Neuronal stem cell (in vitro differentiated cells): Measurements from ENCODE around the gene PIP5K1C.
"Not testable (repeated sequence)": the region's sequence is repeated elsewhere in the genome, so short reads cannot be mapped to it uniquely, and the experiment has no call there.

ENCODE experiments used
- DNase-seq: peaks from one replicate; pipeline ENCODE4 v3.0.0-alpha.2; 2013; ENCODE audit warnings: low spot score
- H2AFZ ChIP-seq: one replicate; pipeline ENCODE4 v1.6.1; 2013; ENCODE audit warnings: mild to moderate bottlenecking, low read length, inconsistent platforms
- H2AK5ac ChIP-seq: 2 replicates; pipeline ENCODE4 v1.6.1; 2013; ENCODE audit warnings: low read depth, mild to moderate bottlenecking, inconsistent platforms, low read length, moderate library complexity, mixed read lengths
- H2BK120ac ChIP-seq: 2 replicates; pipeline ENCODE4 v1.6.1; 2013; ENCODE audit warnings: low read depth, mild to moderate bottlenecking, inconsistent platforms, low read length, moderate library complexity, mixed read lengths
- H2BK12ac ChIP-seq: one replicate; pipeline ENCODE4 v1.6.1; 2013; ENCODE audit warnings: low read length, inconsistent platforms
- H2BK15ac ChIP-seq: 2 replicates; pipeline ENCODE4 v1.6.1; 2013; ENCODE audit warnings: mild to moderate bottlenecking, low read length, inconsistent platforms, mixed read lengths
- H2BK5ac ChIP-seq: one replicate; pipeline ENCODE4 v1.6.1; 2013; ENCODE audit warnings: inconsistent platforms, mild to moderate bottlenecking, low read length, moderate library complexity
- H3K14ac ChIP-seq: one replicate; pipeline ENCODE4 v1.6.1; 2013; ENCODE audit warnings: low read length, inconsistent platforms
- H3K18ac ChIP-seq: 2 replicates; pipeline ENCODE4 v1.6.1; 2013; ENCODE audit warnings: low read length, inconsistent platforms
- H3K23ac ChIP-seq: 2 replicates; pipeline ENCODE4 v1.6.1; 2013; ENCODE audit warnings: low read depth, mild to moderate bottlenecking, mixed read lengths, low read length, inconsistent platforms; ENCODE audit not compliant: poor library complexity
- H3K27ac ChIP-seq: replicated peaks from 3 replicates; pipeline ENCODE4 v1.5.1; 2013; ENCODE audit warnings: low read length, inconsistent platforms
- H3K27me3 ChIP-seq, 3 experiments: 2 replicates each; pipeline ENCODE4 v1.6.1; 2013; ENCODE audit warnings: low read length in 3 of 3, mild to moderate bottlenecking in 2 of 3, inconsistent platforms in 1 of 3, low read depth in 1 of 3, mixed read lengths in 1 of 3, moderate library complexity in 1 of 3; ENCODE audit not compliant: control insufficient read depth in 3 of 3, insufficient read depth in 3 of 3
- H3K36me3 ChIP-seq, 2 donors: replicated peaks in 1 of 2; 2 replicates each; pipeline ENCODE4 v1.6.1; 2013; ENCODE audit warnings: low read length in 2 of 2; ENCODE audit not compliant: control insufficient read depth in 2 of 2, insufficient read depth in 2 of 2
- H3K4ac ChIP-seq: 2 replicates; pipeline ENCODE4 v1.6.1; 2013; ENCODE audit warnings: inconsistent platforms, mild to moderate bottlenecking, low read length, moderate library complexity
- H3K4me1 ChIP-seq, 2 donors: 1 replicate in 1 of 2; 2 replicates in 1 of 2; pipeline ENCODE4 v1.6.1; 2013; ENCODE audit warnings: low read length in 2 of 2, low read depth in 1 of 2; ENCODE audit not compliant: control insufficient read depth in 2 of 2, insufficient read depth in 1 of 2
- H3K4me2 ChIP-seq: one replicate; pipeline ENCODE4 v1.6.1; 2013; ENCODE audit warnings: mild to moderate bottlenecking, low read length, inconsistent platforms; ENCODE audit not compliant: insufficient read depth, poor library complexity, severe bottlenecking
- H3K4me3 ChIP-seq, 2 donors: 2 replicates each; pipeline ENCODE4 v1.5.1; 2013; ENCODE audit warnings: low read length in 2 of 2, mild to moderate bottlenecking in 2 of 2, inconsistent platforms in 1 of 2, moderate library complexity in 1 of 2
- H3K79me1 ChIP-seq: one replicate; pipeline ENCODE4 v1.6.1; 2013; ENCODE audit warnings: low read depth, mild to moderate bottlenecking, inconsistent platforms, low read length, moderate library complexity
- H3K9ac ChIP-seq: one replicate; pipeline ENCODE4 v1.6.1; 2013; ENCODE audit warnings: mild to moderate bottlenecking, low read depth, low read length, inconsistent platforms; ENCODE audit not compliant: poor library complexity
- H3K9me3 ChIP-seq, 2 donors: replicated peaks in 1 of 2; 2 replicates each; pipeline versions ENCODE3 to v1.6.1; 2013; ENCODE audit warnings: low read length in 2 of 2, mild to moderate bottlenecking in 2 of 2, inconsistent platforms in 1 of 2, low read depth in 1 of 2, mixed read lengths in 1 of 2, moderate library complexity in 1 of 2; ENCODE audit not compliant: control insufficient read depth in 2 of 2, insufficient read depth in 1 of 2
- H4K8ac ChIP-seq: one replicate; pipeline ENCODE4 v1.6.1; 2013; ENCODE audit warnings: low read depth, mild to moderate bottlenecking, inconsistent platforms, low read length, moderate library complexity
- H4K91ac ChIP-seq: one replicate; pipeline ENCODE4 v1.6.1; 2013; ENCODE audit warnings: low read length, low read depth, mild to moderate bottlenecking, inconsistent platforms; ENCODE audit not compliant: poor library complexity
- WGBS, 2 donors: extraction: QIAGEN DNeasy Blood & Tissue Kit; methylation state at CpG; one replicate each; pipeline ENCODE4 v1.1.7; 2013; ENCODE audit warnings: missing lambda C conversion rate in 2 of 2, mixed read lengths in 1 of 2; ENCODE audit not compliant: insufficient read length in 2 of 2, insufficient replicate concordance in 1 of 2; ENCODE audit errors: extremely low coverage in 2 of 2; 5-methylcytosine and 5-hydroxymethylcytosine counted together

The PIP5K1C gene

DNA sequence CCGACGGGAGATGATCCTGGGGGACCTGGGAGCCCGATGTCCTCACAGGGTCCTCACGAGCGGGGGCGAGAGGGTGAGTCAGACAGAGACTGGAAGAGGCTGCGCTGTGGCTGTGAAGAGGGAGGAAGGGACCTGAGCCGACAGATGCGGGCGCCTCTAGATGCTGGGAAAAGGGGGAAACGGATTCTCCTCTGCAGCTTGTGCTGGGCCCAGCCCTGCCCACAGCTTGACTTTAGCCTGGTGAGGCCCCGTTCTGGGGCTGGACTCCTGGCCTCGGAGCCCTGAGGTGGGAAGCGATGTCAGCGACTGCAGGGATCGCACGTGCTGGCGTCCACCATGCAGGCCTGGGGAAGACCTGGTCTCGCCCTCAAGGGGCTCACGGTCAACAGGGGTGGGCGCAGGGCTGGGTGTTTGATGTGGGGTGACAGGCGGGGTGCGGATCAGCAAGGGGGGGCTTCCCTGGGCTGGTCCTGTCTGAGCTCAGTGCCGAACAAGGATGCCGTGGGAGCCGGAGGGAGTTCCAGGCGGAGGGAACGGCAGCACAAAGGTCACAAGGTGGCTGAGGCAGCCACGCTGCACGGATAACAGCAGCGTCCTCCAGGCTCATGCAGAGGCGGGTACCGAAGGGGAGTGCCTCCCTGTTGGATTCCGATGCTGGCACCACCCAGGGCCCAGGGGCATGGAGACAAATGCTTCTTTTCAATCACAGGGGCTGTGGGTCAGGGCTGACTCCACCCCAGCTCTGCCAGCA lies 31.8 kb downstream of the PIP5K1C start:
- Histone ChIP-seq H3K36me3 (peaks cover 19 to 27% of the 10 kb centered on the region in 2 donors), H4K8ac (no peak overlapping the region), H2AFZ (no peak overlapping the region), H2BK5ac (peak overlapping the region; percentile 95), H3K9me3 (peaks cover 0 to 4% of the 10 kb centered on the region in 2 donors), H3K27me3 (no peaks in the 10 kb centered on the region), H2AK5ac (peak overlapping the region; percentile 89), H3K4me1 (peaks cover 40 to 47% of the 10 kb centered on the region in 2 donors), H2BK120ac (no peak overlapping the region), H3K4me3 (no peak overlapping the region), H3K4me2 (no peak overlapping the region), H3K18ac (peak overlapping the region; percentile 80), H3K14ac (peak overlapping the region; percentile 82), H3K27ac (peak overlapping the region; percentile 30), H4K91ac (no peak overlapping the region), H3K79me1 (peaks cover 28% of the 10 kb centered on the region), H3K23ac (peak overlapping the region; percentile 80), H3K9ac (peak overlapping the region; percentile 70), H3K4ac (peak overlapping the region; percentile 76), H2BK12ac (peak overlapping the region; percentile 22), H2BK15ac (peak overlapping the region; percentile 69)
- no CpG with 5 or more reads among the region's 34 CpGs for WGBS, 2 donors
- DNase-seq, result no peak

DNA sequence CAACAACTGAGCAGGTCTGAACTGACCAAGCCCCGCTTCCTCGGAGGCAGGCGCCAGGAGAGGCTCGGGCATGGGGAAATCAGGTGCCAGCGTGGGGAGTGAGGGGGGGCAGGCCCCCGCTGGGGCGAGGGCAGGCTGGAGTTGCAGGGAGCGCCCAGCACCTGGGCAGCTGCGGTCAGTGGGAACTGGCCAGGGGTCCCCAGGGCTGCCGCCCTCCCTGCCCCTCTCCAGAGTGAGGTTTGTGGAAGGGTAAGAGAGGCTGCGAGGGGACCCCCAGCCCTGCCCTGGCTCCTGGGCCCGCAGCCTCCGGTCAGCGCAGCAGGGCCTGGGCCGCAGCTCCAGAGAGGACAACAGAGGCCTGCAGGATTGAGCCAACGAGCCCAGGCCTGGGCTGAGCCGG lies 32.5 kb downstream of the PIP5K1C start:
- Histone ChIP-seq H3K4ac (no peak overlapping the region), H4K8ac (no peak overlapping the region)
- WGBS, 2 donors, result no CpG with 5 or more reads among the region's 17 CpGs

DNA sequence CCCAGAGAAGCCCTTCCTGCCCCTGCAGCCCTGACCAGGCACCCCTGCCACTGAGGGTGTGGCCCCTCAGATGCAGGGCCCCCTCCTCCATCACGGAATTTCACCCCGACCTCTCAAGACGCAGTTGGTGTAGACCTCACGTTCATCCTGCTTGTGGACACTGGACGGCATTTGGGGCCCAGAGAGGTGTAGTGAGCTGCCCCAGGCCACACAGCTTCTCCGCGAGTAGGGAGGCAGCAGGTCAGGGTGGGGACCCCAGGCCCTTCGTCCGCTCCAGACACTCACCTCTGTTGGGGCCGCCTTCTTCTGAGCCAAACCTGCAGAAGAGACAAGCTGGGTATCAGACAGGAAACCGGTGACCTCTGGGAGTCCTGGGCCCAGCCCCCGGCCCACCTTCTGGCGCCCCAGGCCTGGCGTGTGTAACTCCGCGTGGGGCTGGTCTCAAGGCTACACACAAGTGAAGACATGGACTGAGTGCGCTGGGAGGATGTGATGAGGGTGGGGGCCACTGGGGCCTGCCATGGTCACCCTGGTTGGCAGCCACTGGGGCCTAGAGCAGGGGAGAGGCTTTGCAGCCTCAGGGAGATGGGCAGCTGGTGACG lies 33.1 kb downstream of the PIP5K1C start:
- peaks cover 34 to 38% of the 10 kb centered on the region in 2 donors for H3K4me1 ChIP-seq
- DNase-seq, result no peak
- H3K14ac ChIP-seq, result peak overlapping the region; percentile 71
- H3K9ac ChIP-seq, result no peak overlapping the region
- peaks cover 20% of the 10 kb centered on the region for H3K79me1 ChIP-seq
- no peak overlapping the region for H4K8ac ChIP-seq
- H2AK5ac ChIP-seq, result peak overlapping the region; percentile 89
- peak overlapping the region; percentile 55 for H3K23ac ChIP-seq
- peaks cover 0 to 4% of the 10 kb centered on the region in 2 donors for H3K9me3 ChIP-seq
- peaks cover 26 to 31% of the 10 kb centered on the region in 2 donors for H3K36me3 ChIP-seq
- H3K4ac ChIP-seq, result peak overlapping the region; percentile 53
- H4K91ac ChIP-seq, result no peak overlapping the region
- no peak overlapping the region for H3K27ac ChIP-seq
- H3K4me3 ChIP-seq, result no peak overlapping the region
- no peak overlapping the region for H2BK5ac ChIP-seq
- H3K27me3 ChIP-seq, result no peaks in the 10 kb centered on the region
- no peak overlapping the region for H2AFZ ChIP-seq
- no peak overlapping the region for H2BK15ac ChIP-seq
- no CpG with 5 or more reads among the region's 18 CpGs for WGBS, 2 donors
- H2BK12ac ChIP-seq, result no peak overlapping the region
- H3K4me2 ChIP-seq, result no peak overlapping the region
- no peak overlapping the region for H2BK120ac ChIP-seq
- peak overlapping the region; percentile 48 for H3K18ac ChIP-seq

More for the DNA sequence above, 32.5 kb downstream of the PIP5K1C start:
- Histone ChIP-seq H2BK12ac (no peak overlapping the region), H3K23ac (no peak overlapping the region), H3K36me3 (peaks cover 23 to 29% of the 10 kb centered on the region in 2 donors), H4K91ac (no peak overlapping the region), H3K4me2 (no peak overlapping the region), H3K14ac (no peak overlapping the region), H3K9ac (peak overlapping the region; percentile 9), H3K9me3 (peaks cover 0 to 4% of the 10 kb centered on the region in 2 donors), H3K79me1 (peaks cover 24% of the 10 kb centered on the region), H3K27me3 (no peaks in the 10 kb centered on the region), H3K18ac (peak overlapping the region; percentile 80), H3K27ac (no peak overlapping the region), H2AFZ (no peak overlapping the region), H2BK5ac (no peak overlapping the region), H2BK120ac (no peak overlapping the region), H2AK5ac (peak overlapping the region; percentile 89), H2BK15ac (no peak overlapping the region), H3K4me1 (peaks cover 38 to 43% of the 10 kb centered on the region in 2 donors), H3K4me3 (no peak overlapping the region)
- DNase-seq, result no peak

DNA sequence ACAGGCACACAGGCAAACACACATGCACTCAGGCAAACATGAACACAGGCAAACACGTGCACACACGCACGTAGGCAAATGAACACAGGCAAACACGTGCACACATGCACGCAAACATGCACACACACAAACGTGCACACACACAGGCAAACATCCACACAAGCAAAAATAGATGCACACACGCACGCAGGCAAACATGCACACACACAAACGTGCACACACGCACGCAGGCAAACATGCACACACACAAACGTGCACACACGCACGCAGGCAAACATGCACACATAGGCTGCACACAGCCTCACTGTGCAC lies 33.8 kb downstream of the PIP5K1C start:
- Histone ChIP-seq H3K4me1 (peaks cover 29 to 32% of the 10 kb centered on the region in 2 donors), H3K36me3 (peaks cover 33 to 35% of the 10 kb centered on the region in 2 donors), H4K8ac (peak overlapping the region; percentile 93), H3K4ac (peak overlapping the region; percentile 58), H3K79me1 (peaks cover 24% of the 10 kb centered on the region), H3K18ac (peak overlapping the region; percentile 86), H4K91ac (peak overlapping the region; percentile 72), H2BK12ac (peak overlapping the region; percentile 99), H3K23ac (peak overlapping the region; percentile 95), H3K4me3 (peak overlapping the region in 1 of 2 donors; percentile 41), H3K14ac (peak overlapping the region; percentile 82), H2BK15ac (peak overlapping the region; percentile 85), H2AK5ac (peak overlapping the region; percentile 75), H3K9ac (peak overlapping the region; percentile 77), H2BK5ac (peak overlapping the region; percentile 29)
- not testable (repeated sequence) for H3K9me3 ChIP-seq, H3K27ac ChIP-seq, H3K27me3 ChIP-seq, DNase-seq, H2BK120ac ChIP-seq, H3K4me2 ChIP-seq, H2AFZ ChIP-seq
- no CpG with 5 or more reads among the region's 14 CpGs for WGBS, 2 donors
